Fibroblast of the aortic adventitia (primary cell): ENCODE results near the gene GALNT16. TPM values are rescaled to one million over a fixed set of nuclear protein-coding genes. Genes with fewer than 3 reads are reported as not detected.

Experiments
- DNase-seq: peaks from one replicate; pipeline ENCODE4 v3.0.0-alpha.2; 2010; ENCODE audit warnings: low read depth
- H3K4me3 ChIP-seq: 2 replicates; pipeline ENCODE4 v1.5.1; 2011; ENCODE audit warnings: low read depth, mild to moderate bottlenecking, control low read depth, low read length, moderate library complexity
- CTCF ChIP-seq: IDR thresholded peaks from 2 replicates; pipeline ENCODE4 v1.5.1; 2011; ENCODE audit warnings: mild to moderate bottlenecking, low read length, control low read depth, inconsistent platforms; ENCODE audit not compliant: insufficient read depth
- total RNA-seq: library from RNA; depleted of rRNA; stranded (reverse); fragments of >200 nt; gene quantifications from 2 replicates; pipeline ENCODE4 v1.2.3, GENCODE V29; 2012; ENCODE audit warnings: low replicate concordance

GALNT16 gene
- total RNA-seq, 1 donor, result 4.6 TPM

- no peak for DNase-seq
- no peak for TF ChIP-seq CTCF
- no peak overlapping the region for H3K4me3 ChIP-seq
These were observed 27.6 kb upstream of the GALNT16 start for GRCh38 chr14:69232388-69232787.

- no peak for TF ChIP-seq CTCF
- DNase-seq, result no peak
- H3K4me3 ChIP-seq, result no peak overlapping the region
These were observed 25.9 kb upstream of the GALNT16 start for GRCh38 chr14:69234106-69234505.

GRCh38 chr14:69235708-69236107 lies 24.2 kb upstream of the GALNT16 start:
- H3K4me3 ChIP-seq, result no peak overlapping the region
- DNase-seq, result no peak
- TF ChIP-seq CTCF, result no peak

- no peak for TF ChIP-seq CTCF
- no peak for DNase-seq
- H3K4me3 ChIP-seq, result no peak overlapping the region
These were observed 22.8 kb upstream of the GALNT16 start for GRCh38 chr14:69237142-69237541.

- TF ChIP-seq CTCF, result no peak
- no peak for DNase-seq
These were observed 22.4 kb upstream of the GALNT16 start for GRCh38 chr14:69237584-69237983.

GRCh38 chr14:69238883-69239282 lies 21.1 kb upstream of the GALNT16 start:
- DNase-seq, result no peak
- TF ChIP-seq CTCF, result no peak
- H3K4me3 ChIP-seq, result no peak overlapping the region

More at GRCh38 chr14:69237584-69237983, 22.4 kb upstream of the GALNT16 start:
- no peak overlapping the region for H3K4me3 ChIP-seq

- H3K4me3 ChIP-seq, result no peak overlapping the region
- no peak for TF ChIP-seq CTCF
- no peak for DNase-seq
These were observed 19.3 kb upstream of the GALNT16 start for GRCh38 chr14:69240527-69241173.
